A673 (cell line): ENCODE measurements around the gene SMC5. TPM values are rescaled to one million over a fixed set of nuclear protein-coding genes. Genes with fewer than 3 reads are reported as not detected.

Source experiments
- BruUV-seq: library from RNA; stranded (reverse); fragments of 400-500 nt; replicated peaks from 2 replicates; lab custom pipeline; 2021; lab: Mats Ljungman, UMichigan
- CTCF ChIA-PET: fragments of 300-600 bp; sonication (Branson Sonifier 250); formaldehyde crosslinking; loops from one replicate; lab custom pipeline; 2022; ENCODE audit warnings: antibody characterized with exemption; lab: Charles Lee
- POLR2A ChIA-PET: fragments of 300-600 bp; sonication (Branson Sonifier 250); formaldehyde crosslinking; loops from one replicate; lab custom pipeline; 2022; ENCODE audit warnings: antibody characterized with exemption; ENCODE audit not compliant: low non-redundant PET; lab: Charles Lee
- DNase-seq: peaks from one replicate; pipeline ENCODE4 v3.0.0-alpha.2; 2015; ENCODE audit warnings: low spot score
- H3K27ac ChIP-seq: fragments of 200-600 bp; sonication (generic); 2 replicates; pipeline ENCODE4 v1.5.1; 2016; ENCODE audit warnings: mixed run types, low read depth, mild to moderate bottlenecking, mixed read lengths, antibody characterized with exemption, low read length; ENCODE audit not compliant: poor library complexity, severe bottlenecking
- H3K27me3 ChIP-seq: fragments of 200-600 bp; sonication (generic); replicated peaks from 2 replicates; pipeline ENCODE4 v1.6.1; 2017; ENCODE audit warnings: mixed run types, low read depth, mild to moderate bottlenecking, mixed read lengths, antibody characterized with exemption, low read length; ENCODE audit not compliant: insufficient read depth, poor library complexity
- H3K36me3 ChIP-seq: fragments of 200-600 bp; sonication (generic); 2 replicates; pipeline ENCODE4 v1.6.1; 2016; ENCODE audit warnings: mixed run types, mild to moderate bottlenecking, mixed read lengths, antibody characterized with exemption, low read length; ENCODE audit not compliant: insufficient read depth, poor library complexity, severe bottlenecking
- H3K4me1 ChIP-seq: fragments of 200-600 bp; sonication (generic); 2 replicates; pipeline ENCODE4 v1.6.1; 2017; ENCODE audit warnings: mixed run types, mild to moderate bottlenecking, mixed read lengths, antibody characterized with exemption, low read length; ENCODE audit not compliant: insufficient read depth, poor library complexity, severe bottlenecking
- H3K4me3 ChIP-seq: fragments of 200-600 bp; sonication (generic); 2 replicates; pipeline ENCODE4 v1.5.1; 2016; ENCODE audit warnings: low read depth, mixed run types, mild to moderate bottlenecking, mixed read lengths, low read length; ENCODE audit not compliant: poor library complexity, severe bottlenecking
- H3K9me3 ChIP-seq: fragments of 200-600 bp; sonication (generic); 2 replicates; pipeline ENCODE4 v1.6.1; 2016; ENCODE audit warnings: mixed run types, low read depth, mild to moderate bottlenecking, mixed read lengths, antibody characterized with exemption, low read length; ENCODE audit not compliant: poor library complexity, severe bottlenecking
- CTCF ChIP-seq: fragments of 300-800, 200-600 bp; sonication (generic); conservative IDR thresholded peaks from 2 replicates; pipeline ENCODE4 v1.5.1; 2017; ENCODE audit warnings: low read depth, mild to moderate bottlenecking, antibody characterized with exemption, low read length, moderate library complexity, mixed read lengths
- EZH2 ChIP-seq: fragments of 200-600 bp; sonication (generic); IDR thresholded peaks from 2 replicates; pipeline ENCODE4 v1.6.1; 2017; ENCODE audit warnings: borderline replicate concordance, low read depth, mild to moderate bottlenecking, mixed read lengths, antibody characterized with exemption, low read length; ENCODE audit not compliant: poor library complexity, severe bottlenecking
- intact Hi-C: fragments of 100-400 bp; cut with micrococcal nuclease; formaldehyde crosslinking; loops from one replicate; pipeline ENCODE4 v1.10.0; 2022; ENCODE audit not compliant: unreplicated experiment
- total RNA-seq: library from RNA; stranded (reverse); gene quantifications from 2 replicates; pipeline ENCODE4 v1.2.3, GENCODE V29; 2021

The SMC5 gene
- total RNA-seq, 1 experiment from 2014 or later: 26.5 TPM

GRCh38 chr9:70262366-70262765 lies 3.6 kb downstream of the SMC5 start:
- intact Hi-C loops: no loop called here
- no peak overlapping the region for H3K4me3 ChIP-seq
- TF ChIP-seq CTCF: no peak
- no peak for TF ChIP-seq EZH2
- POLR2A ChIA-PET: no interaction called here
- no peaks in the 10 kb centered on the region for H3K9me3 ChIP-seq
- BruUV-seq: no TSS peak
- H3K36me3 ChIP-seq: peaks cover 45% of the 10 kb centered on the region
- H3K4me1 ChIP-seq: peaks cover 30% of the 10 kb centered on the region
- DNase-seq: no peak
- H3K27me3 ChIP-seq: no peaks in the 10 kb centered on the region
- H3K27ac ChIP-seq: no peak overlapping the region
- CTCF ChIA-PET: no interaction called here

DNA sequence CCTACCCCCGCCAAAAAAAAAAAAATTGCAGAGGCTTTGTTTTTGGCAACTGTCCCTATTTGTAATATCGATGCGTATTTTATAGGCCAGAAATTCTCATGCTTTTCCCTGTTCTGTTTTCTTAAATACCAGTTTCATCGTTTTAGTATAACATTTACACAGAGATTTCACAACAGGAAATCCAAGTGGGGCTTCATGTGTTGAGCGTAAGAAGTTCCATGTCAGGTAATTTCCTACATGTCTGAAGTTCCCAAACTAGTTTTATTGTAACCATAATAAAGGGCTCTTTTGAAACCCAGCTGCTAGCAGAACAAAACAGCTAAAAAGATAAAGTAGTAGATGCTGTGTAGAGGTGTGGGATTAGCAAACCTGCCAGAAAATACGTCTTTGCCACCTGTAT lies 4.2 kb downstream of the SMC5 start:
- no peak overlapping the region for H3K27ac ChIP-seq
- no peak for DNase-seq
- intact Hi-C loops: no loop called here
- ChIA-PET CTCF (no interaction called here), POLR2A (no interaction called here)
- no TSS peak for BruUV-seq
- no peak overlapping the region for H3K4me3 ChIP-seq
- TF ChIP-seq EZH2 (no peak), CTCF (no peak)
- H3K4me1 ChIP-seq: peaks cover 29% of the 10 kb centered on the region
- peaks cover 49% of the 10 kb centered on the region for H3K36me3 ChIP-seq
- H3K27me3 ChIP-seq: no peaks in the 10 kb centered on the region
- H3K9me3 ChIP-seq: no peaks in the 10 kb centered on the region

DNA sequence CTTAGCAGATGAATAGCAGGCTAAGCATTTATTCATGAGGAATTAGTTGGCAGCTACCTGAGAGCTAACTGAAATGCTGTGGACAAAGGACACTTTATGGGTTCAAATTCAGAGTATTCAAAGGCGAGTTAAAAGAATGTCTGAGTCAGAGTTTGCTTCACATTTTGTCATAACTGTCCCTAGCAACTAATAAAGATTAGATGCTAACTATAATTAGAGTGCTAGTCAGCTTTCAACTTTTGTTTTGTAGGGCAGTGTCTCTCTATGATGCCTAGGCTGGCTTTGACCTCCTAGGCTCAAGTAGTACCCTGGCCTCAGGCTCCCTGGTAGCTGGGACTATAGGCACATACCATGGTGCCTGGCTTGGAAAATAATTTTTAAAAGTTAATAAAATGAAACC lies 4.6 kb downstream of the SMC5 start:
- no peaks in the 10 kb centered on the region for H3K9me3 ChIP-seq
- ChIA-PET POLR2A (no interaction called here), CTCF (no interaction called here)
- peaks cover 51% of the 10 kb centered on the region for H3K36me3 ChIP-seq
- no peak for DNase-seq
- intact Hi-C loops: no loop called here
- no peak for TF ChIP-seq EZH2
- TF ChIP-seq CTCF: no peak
- no peak overlapping the region for H3K4me3 ChIP-seq
- H3K27ac ChIP-seq: no peak overlapping the region
- peaks cover 24% of the 10 kb centered on the region for H3K4me1 ChIP-seq
- no peaks in the 10 kb centered on the region for H3K27me3 ChIP-seq
- no TSS peak for BruUV-seq
